ENCODE data around the gene KLHL26.

GRCh38 chr19:18696023-18696422 is 59.2 kb downstream of the KLHL26 start:
- TF ChIP-seq CTCF (IDR thresholded peaks at IDR 0.05) (no peak), POLR2A (IDR thresholded peaks at IDR 0.05) (no peak)
